Measurements from ENCODE around the gene SERINC3. TPM values are rescaled to one million over a fixed set of nuclear protein-coding genes. Genes with fewer than 3 reads are reported as not detected.

The SERINC3 gene
- total and polyA plus RNA-seq, 2 of the 13 experiments (the other 11 are each of a cell fraction or from before 2014, with no cell fraction given), result 82.0 to 226 TPM

- Histone ChIP-seq H3K9me3 (ENCODE audit: low read length) (no peaks in the 10 kb centered on the region), H3K36me3 (replicated peaks in 1 of 2; ENCODE audit: control insufficient read depth in 1 of 2, insufficient read depth in 2 of 2, low read length in 2 of 2) (no peaks in the 10 kb centered on the region), H4K20me1 (ENCODE audit: insufficient read depth, low read length) (no peaks in the 10 kb centered on the region), H3K79me2 (ENCODE audit: insufficient read depth, low read length) (no peaks in the 10 kb centered on the region), H3K4me3 (replicated peaks in 1 of 3; ENCODE audit: insufficient read depth in 1 of 3, low read depth in 2 of 3, low read length in 3 of 3) (no peak overlapping the region), H2AFZ (ENCODE audit: low read length) (no peak overlapping the region), H3K9ac (ENCODE audit: insufficient read depth, low read depth, low read length) (no peak overlapping the region), H3K4me2 (ENCODE audit: low read depth, low read length) (no peak overlapping the region), H3K4me1 (ENCODE audit: insufficient read depth, low read length) (peaks cover 79% of the 10 kb centered on the region), H3K27ac (ENCODE audit: extremely low read length, insufficient read depth, low read length) (no peak overlapping the region), H3K27me3 (ENCODE audit: control insufficient read depth in 1 of 2, insufficient read depth in 2 of 2, low read length in 2 of 2) (no peaks in the 10 kb centered on the region)
- TF ChIP-seq GPBP1L1 (CRISPR knock-in tag; IDR thresholded peaks at IDR 0.05), result no peak
- peak; percentile 74 for TF ChIP-seq ZKSCAN1 (IDR thresholded peaks at IDR 0.05; ENCODE audit: low read length)
- DNase-seq (ENCODE audit: low spot score), result no peak
- BruUV-seq (replicated peaks), result no TSS peak
- in situ Hi-C loops (cut with HindIII; ENCODE audit: extremely low pct_ligation_motif_present, low pct_unique_long_range_greater_than_20kb) (no loop called here), intact Hi-C loops (cut with micrococcal nuclease; ENCODE audit: unreplicated experiment) (loop anchor here (5.0 kb wide), 1 partner anchor 58 kb away; no protein-coding TSS in a partner anchor)
- POLR2A ChIA-PET, result interaction anchor here (0.8 to 4.4 kb wide), 8 partner anchors 12 to 148 kb away, joined by 3 to 18 read pairs (median 4); partner anchors contain the start of gene HNF4A
- 72% methylated on average over 7 of the region's 7 CpGs for WGBS (ENCODE audit: low lambda C conversion rate)
- FAIRE-seq, result no peak
- CTCF ChIA-PET (ENCODE audit: low intra/inter-chr PET ratio, low total read pairs), result interaction anchor here (0.6 to 0.7 kb wide), 2 partner anchors 37 to 63 kb away, joined by 3 to 4 read pairs; no protein-coding TSS in a partner anchor
- ATAC-seq, result no peak
These were observed 72.0 kb downstream of the SERINC3 start for GRCh38 chr20:44449864-44450263.

GRCh38 chr20:44448753-44449546 lies 72.9 kb downstream of the SERINC3 start:
- intact Hi-C loops (cut with micrococcal nuclease; ENCODE audit: unreplicated experiment), result loop anchor here (5.0 kb wide), 1 partner anchor 57 kb away; no protein-coding TSS in a partner anchor
- peak; percentile 68 for DNase-seq (ENCODE audit: low spot score)
- no peaks in the 10 kb centered on the region for H3K9me3 ChIP-seq (ENCODE audit: low read length)
- no peak overlapping the region for H3K4me3 ChIP-seq (replicated peaks in 1 of 3; ENCODE audit: insufficient read depth in 1 of 3, low read depth in 2 of 3, low read length in 3 of 3)
- peaks cover 69% of the 10 kb centered on the region for H3K4me1 ChIP-seq (ENCODE audit: insufficient read depth, low read length)
- POLR2A ChIA-PET, result interaction anchor here (1.2 to 2.5 kb wide), 3 partner anchors 13 to 54 kb away, joined by 3 to 12 read pairs (median 8); no protein-coding TSS in a partner anchor
- in situ Hi-C loops (cut with HindIII; ENCODE audit: extremely low pct_ligation_motif_present, low pct_unique_long_range_greater_than_20kb), result no loop called here
- no peaks in the 10 kb centered on the region for H3K36me3 ChIP-seq (replicated peaks in 1 of 2; ENCODE audit: control insufficient read depth in 1 of 2, insufficient read depth in 2 of 2, low read length in 2 of 2)
- ATAC-seq, result peak; percentile 54
- FAIRE-seq, result no peak
- H3K4me2 ChIP-seq (ENCODE audit: low read depth, low read length), result peak overlapping the region; percentile 14; the same call in 1 of the 2 replicates
- H3K9ac ChIP-seq (ENCODE audit: insufficient read depth, low read depth, low read length), result no peak overlapping the region
- CTCF ChIA-PET (ENCODE audit: low intra/inter-chr PET ratio, low total read pairs), result interaction anchor here (0.6 to 0.7 kb wide), 2 partner anchors 37 to 62 kb away, joined by 3 to 4 read pairs; no protein-coding TSS in a partner anchor
- H3K27me3 ChIP-seq (ENCODE audit: control insufficient read depth in 1 of 2, insufficient read depth in 2 of 2, low read length in 2 of 2), result no peaks in the 10 kb centered on the region
- WGBS (ENCODE audit: low lambda C conversion rate), result 51% methylated on average over 9 of the region's 9 CpGs
- H3K27ac ChIP-seq (ENCODE audit: extremely low read length, insufficient read depth, low read length), result no peak overlapping the region
- no peaks in the 10 kb centered on the region for H4K20me1 ChIP-seq (ENCODE audit: insufficient read depth, low read length)
- no peak overlapping the region for H2AFZ ChIP-seq (ENCODE audit: low read length)
- H3K79me2 ChIP-seq (ENCODE audit: insufficient read depth, low read length), result no peaks in the 10 kb centered on the region
- no TSS peak for BruUV-seq (replicated peaks)
- TF ChIP-seq KDM6A (CRISPR knock-in tag; IDR thresholded peaks at IDR 0.05; ENCODE audit: low read depth), result no peak
- 0 out of 2 replicates have a peak, but pooled peaks have one; percentile 7 for TF ChIP-seq FOXK1 (CRISPR knock-in tag; IDR thresholded peaks at IDR 0.05; ENCODE audit: borderline replicate concordance, low read depth)
- peak; percentile 59 for TF ChIP-seq XRCC5 (optimal IDR thresholded peaks at IDR 0.05; ENCODE audit: low read length)
- TF ChIP-seq ZNF552 (CRISPR knock-in tag; IDR thresholded peaks at IDR 0.05; ENCODE audit: borderline replicate concordance), result peak; percentile 43; the same call in 1 of the 2 replicates
- no peak for TF ChIP-seq AKAP8 (CRISPR knock-in tag; IDR thresholded peaks at IDR 0.05)
- TF ChIP-seq ZNF256 (CRISPR knock-in tag; conservative IDR thresholded peaks at IDR 0.05), result no peak
- TF ChIP-seq RAD21 (CRISPR knock-in tag; IDR thresholded peaks at IDR 0.05), result peak; percentile 58
- no peak for TF ChIP-seq GFI1 (CRISPR knock-in tag; IDR thresholded peaks at IDR 0.05; ENCODE audit: borderline replicate concordance)
- no peak for TF ChIP-seq ZNF329 (CRISPR knock-in tag; IDR thresholded peaks at IDR 0.05; ENCODE audit: low read depth)
- no peak for TF ChIP-seq ZNF280B (CRISPR knock-in tag; IDR thresholded peaks at IDR 0.05; ENCODE audit: borderline replicate concordance)
